Osteocyte (in vitro differentiated cells): ENCODE data around the gene MAP3K3. TPM values are rescaled to one million over a fixed set of nuclear protein-coding genes. Genes with fewer than 3 reads are reported as not detected.

Source experiments
- DNase-seq: peaks from one replicate; pipeline ENCODE4 v3.0.0; 2021; ENCODE audit warnings: mixed read lengths; ENCODE audit not compliant: unreplicated experiment; ENCODE audit errors: extremely low spot score
- H3K27ac Mint-ChIP-seq: one replicate; pipeline ENCODE4 v1.8.0; 2021; ENCODE audit warnings: mild to moderate bottlenecking, mixed read lengths; ENCODE audit not compliant: unreplicated experiment
- H3K27me3 Mint-ChIP-seq: one replicate; pipeline ENCODE4 v1.8.0; 2021; ENCODE audit warnings: mixed read lengths; ENCODE audit not compliant: unreplicated experiment
- H3K36me3 Mint-ChIP-seq: one replicate; pipeline ENCODE4 v1.8.0; 2021; ENCODE audit warnings: mixed read lengths; ENCODE audit not compliant: unreplicated experiment
- H3K4me1 Mint-ChIP-seq: one replicate; pipeline ENCODE4 v1.8.0; 2021; ENCODE audit warnings: mixed read lengths; ENCODE audit not compliant: unreplicated experiment
- H3K4me3 Mint-ChIP-seq: one replicate; pipeline ENCODE4 v1.8.0; 2021; ENCODE audit warnings: mild to moderate bottlenecking, moderate library complexity, mixed read lengths; ENCODE audit not compliant: unreplicated experiment
- H3K9me3 Mint-ChIP-seq: one replicate; pipeline ENCODE4 v1.8.0; 2021; ENCODE audit warnings: mixed read lengths; ENCODE audit not compliant: unreplicated experiment
- CTCF ChIP-seq: fragments of 200-600 bp; sonication (generic); IDR thresholded peaks from 2 replicates; pipeline ENCODE4 v1.5.0; 2021; ENCODE audit warnings: antibody characterized with exemption, mild to moderate bottlenecking, moderate library complexity
- total RNA-seq: library from RNA; stranded (reverse); gene quantifications from 2 replicates; pipeline ENCODE4 v1.2.1, GENCODE V29; 2021

The MAP3K3 gene
- total RNA-seq, 1 donor from 2014 or later: 41.0 TPM

GRCh38 chr17:63647936-63648335, 25.7 kb downstream of the MAP3K3 start:
- Mint-ChIP-seq H3K27ac (no peak overlapping the region), H3K27me3 (no peaks in the 10 kb centered on the region), H3K9me3 (no peaks in the 10 kb centered on the region), H3K4me1 (no peaks in the 10 kb centered on the region), H3K36me3 (peaks cover 33% of the 10 kb centered on the region), H3K4me3 (no peak overlapping the region)
- DNase-seq: no peak
- no peak for TF ChIP-seq CTCF

DNA sequence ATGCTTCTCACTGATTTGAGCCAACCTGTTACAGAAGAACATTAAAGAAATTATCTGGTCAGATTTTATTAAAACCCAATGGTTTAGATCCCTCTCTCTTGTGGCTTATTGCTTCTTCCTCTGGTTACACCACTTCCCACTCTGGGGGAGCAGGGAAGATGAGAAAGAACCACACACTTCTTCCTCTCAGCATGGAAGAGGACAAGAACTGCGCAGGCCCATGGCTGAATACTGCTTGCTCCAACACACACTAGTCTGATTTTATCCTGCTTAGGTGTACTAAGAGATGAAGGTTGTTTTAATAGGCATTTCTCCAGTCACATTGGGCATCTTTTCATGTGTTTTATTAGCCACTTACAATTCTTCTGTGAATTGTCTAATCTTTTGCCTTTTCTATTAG, 27.6 kb downstream of the MAP3K3 start:
- no peak for DNase-seq
- Mint-ChIP-seq H3K27ac (no peak overlapping the region), H3K4me1 (no peaks in the 10 kb centered on the region), H3K9me3 (no peaks in the 10 kb centered on the region), H3K36me3 (peaks cover 39% of the 10 kb centered on the region), H3K4me3 (no peak overlapping the region), H3K27me3 (no peaks in the 10 kb centered on the region)
- no peak for TF ChIP-seq CTCF

GRCh38 chr17:63652106-63652505, 29.9 kb downstream of the MAP3K3 start:
- no peak overlapping the region for H3K4me3 Mint-ChIP-seq
- H3K9me3 Mint-ChIP-seq: no peaks in the 10 kb centered on the region
- peaks cover 31% of the 10 kb centered on the region for H3K36me3 Mint-ChIP-seq
- DNase-seq: no peak
- H3K4me1 Mint-ChIP-seq: no peaks in the 10 kb centered on the region
- no peaks in the 10 kb centered on the region for H3K27me3 Mint-ChIP-seq
- TF ChIP-seq CTCF: no peak
- H3K27ac Mint-ChIP-seq: no peak overlapping the region

DNA sequence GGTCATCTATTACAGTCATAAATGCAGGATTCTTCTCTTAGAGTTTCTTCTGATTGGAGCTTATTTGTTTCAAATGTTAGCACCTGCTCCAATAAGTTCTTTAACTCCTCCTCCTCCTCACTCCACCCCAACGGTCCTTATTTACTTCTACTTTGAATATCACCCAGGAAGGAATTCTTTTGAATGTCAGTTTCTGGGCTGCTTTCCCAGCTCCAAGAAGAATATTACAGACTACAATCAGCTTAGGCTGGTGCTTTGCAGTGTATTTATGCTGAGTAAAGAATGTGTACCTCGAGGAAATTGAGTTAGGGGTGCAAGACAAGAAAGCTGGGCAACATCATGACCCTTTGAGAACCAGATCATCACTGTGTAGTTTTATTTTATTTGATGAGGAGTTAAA, 30.8 kb downstream of the MAP3K3 start:
- Mint-ChIP-seq H3K27ac (no peak overlapping the region), H3K36me3 (peaks cover 36% of the 10 kb centered on the region), H3K4me1 (no peaks in the 10 kb centered on the region), H3K4me3 (no peak overlapping the region), H3K9me3 (no peaks in the 10 kb centered on the region), H3K27me3 (no peaks in the 10 kb centered on the region)
- no peak for TF ChIP-seq CTCF
- no peak for DNase-seq

DNA sequence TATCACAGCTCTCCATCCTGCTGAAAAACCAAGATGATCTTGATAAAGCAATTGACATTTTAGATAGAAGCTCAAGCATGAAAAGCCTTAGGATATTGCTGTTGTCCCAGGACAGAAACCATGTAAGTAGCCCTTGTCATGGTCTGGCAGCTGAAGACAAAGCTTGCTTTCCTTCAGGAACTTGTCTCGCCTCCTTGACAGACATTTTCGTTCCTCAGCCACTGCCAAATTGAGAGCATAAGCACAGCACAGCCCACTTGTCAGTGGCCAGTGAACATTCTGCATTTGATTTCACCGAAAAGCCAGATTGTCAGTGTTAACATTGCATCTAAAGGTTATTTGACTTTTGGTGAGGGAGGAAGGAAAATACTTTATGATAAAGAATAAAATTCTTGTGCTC, 35.6 kb downstream of the MAP3K3 start:
- Mint-ChIP-seq H3K36me3 (peaks cover 44% of the 10 kb centered on the region), H3K4me3 (no peak overlapping the region), H3K4me1 (no peaks in the 10 kb centered on the region), H3K9me3 (no peaks in the 10 kb centered on the region), H3K27me3 (no peaks in the 10 kb centered on the region), H3K27ac (peak overlapping the region; percentile 4)
- no peak for DNase-seq
- TF ChIP-seq CTCF: no peak
